ENCODE data around the gene EFL1. TPM values are rescaled to one million over a fixed set of nuclear protein-coding genes. Genes with fewer than 3 reads are reported as not detected.

The EFL1 gene
- total and polyA plus RNA-seq, 9 of the 15 experiments (the other 6 are each of a cell fraction or from before 2014, with no cell fraction given), result 4.8 to 32.5 (median 16.9) TPM

DNA sequence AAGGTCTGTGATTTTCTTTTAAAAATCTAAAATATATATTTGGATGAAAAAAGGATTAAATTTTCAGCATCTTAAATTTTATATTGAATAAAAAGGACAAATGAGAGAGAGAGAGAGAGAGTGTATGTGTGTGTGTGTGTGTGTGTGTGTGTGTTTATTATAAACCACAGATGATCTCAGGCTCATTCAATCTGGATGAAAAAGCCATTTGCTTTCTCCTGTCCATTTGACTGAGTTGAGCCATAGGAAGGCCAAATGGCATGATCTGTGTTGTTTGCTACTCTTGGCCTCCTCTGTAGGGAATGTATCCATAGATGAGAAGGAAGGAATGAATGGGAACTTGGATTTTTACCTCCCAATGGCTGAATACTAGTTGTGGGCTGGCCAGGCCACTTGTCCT is 124.2 kb downstream of the EFL1 start:
- peaks cover 32% of the 10 kb centered on the region; the same call in 2 of the 3 replicates for H3K36me3 ChIP-seq (ENCODE audit: control insufficient read depth, insufficient read depth, low read length)
- no peak overlapping the region for H3K4me2 ChIP-seq (ENCODE audit: insufficient read depth, low read length)
- no peak for DNase-seq (ENCODE audit: extremely low read depth in 1 of 4, low spot score in 3 of 4)
- in situ Hi-C loops (cut with MboI) (no loop called here), intact Hi-C loops (cut with micrococcal nuclease) (no loop called here)
- H3K27me3 ChIP-seq (ENCODE audit: control insufficient read depth in 2 of 2, insufficient read depth in 2 of 2, low read length in 2 of 2), result no peaks in the 10 kb centered on the region
- no peaks in the 10 kb centered on the region for H3K79me2 ChIP-seq (ENCODE audit: control insufficient read depth, insufficient read depth, low read length)
- CTCF ChIA-PET (ENCODE audit: low intra/inter-chr PET ratio), result no interaction called here
- H3K9me3 ChIP-seq (replicated peaks; ENCODE audit: control insufficient read depth, insufficient read depth, low read depth, low read length), result no peaks in the 10 kb centered on the region
- no peaks in the 10 kb centered on the region for H3K9me1 ChIP-seq (ENCODE audit: control insufficient read depth, insufficient read depth, low read length)
- FAIRE-seq, result no peak
- H3K27ac ChIP-seq (ENCODE audit: extremely low read depth, low read depth, low read length), result no peak overlapping the region
- ATAC-seq, result no peak
- POLR2A ChIA-PET, result interaction anchor here (1.4 kb wide), 1 partner anchor 15 kb away, joined by 3 read pairs; no protein-coding TSS in a partner anchor
- H4K20me1 ChIP-seq (replicated peaks; ENCODE audit: control insufficient read depth, insufficient read depth, low read length), result no peaks in the 10 kb centered on the region
- no peak overlapping the region for H3K9ac ChIP-seq (ENCODE audit: insufficient read depth in 1 of 2, low read depth in 2 of 2, low read length in 2 of 2)
- H2AFZ ChIP-seq (ENCODE audit: low read depth, low read length), result no peak overlapping the region
- no peak overlapping the region for H3K4me3 ChIP-seq
- BruUV-seq (replicated peaks), result no TSS peak
- H3K4me1 ChIP-seq (replicated peaks in 1 of 2; ENCODE audit: control insufficient read depth in 2 of 2, insufficient read depth in 2 of 2, low read length in 2 of 2), result no peaks in the 10 kb centered on the region; a peak in 2 of 5 replicates
- no peak for TF ChIP-seq ZNF561 (CRISPR knock-in tag; conservative IDR thresholded peaks at IDR 0.05)
- no peak for TF ChIP-seq TOE1 (IDR thresholded peaks at IDR 0.05; ENCODE audit: borderline replicate concordance)
- no peak for TF ChIP-seq TOE1 (CRISPR knock-in tag; IDR thresholded peaks at IDR 0.05; ENCODE audit: borderline replicate concordance, low read depth)
- TF ChIP-seq, protein P1, sequence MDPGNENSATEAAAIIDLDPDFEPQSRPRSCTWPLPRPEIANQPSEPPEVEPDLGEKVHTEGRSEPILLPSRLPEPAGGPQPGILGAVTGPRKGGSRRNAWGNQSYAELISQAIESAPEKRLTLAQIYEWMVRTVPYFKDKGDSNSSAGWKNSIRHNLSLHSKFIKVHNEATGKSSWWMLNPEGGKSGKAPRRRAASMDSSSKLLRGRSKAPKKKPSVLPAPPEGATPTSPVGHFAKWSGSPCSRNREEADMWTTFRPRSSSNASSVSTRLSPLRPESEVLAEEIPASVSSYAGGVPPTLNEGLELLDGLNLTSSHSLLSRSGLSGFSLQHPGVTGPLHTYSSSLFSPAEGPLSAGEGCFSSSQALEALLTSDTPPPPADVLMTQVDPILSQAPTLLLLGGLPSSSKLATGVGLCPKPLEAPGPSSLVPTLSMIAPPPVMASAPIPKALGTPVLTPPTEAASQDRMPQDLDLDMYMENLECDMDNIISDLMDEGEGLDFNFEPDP (CRISPR knock-in tag; IDR thresholded peaks at IDR 0.05), result no peak
- TF ChIP-seq SMARCA4 (IDR thresholded peaks at IDR 0.05), result no peak
- TF ChIP-seq, protein P2, sequence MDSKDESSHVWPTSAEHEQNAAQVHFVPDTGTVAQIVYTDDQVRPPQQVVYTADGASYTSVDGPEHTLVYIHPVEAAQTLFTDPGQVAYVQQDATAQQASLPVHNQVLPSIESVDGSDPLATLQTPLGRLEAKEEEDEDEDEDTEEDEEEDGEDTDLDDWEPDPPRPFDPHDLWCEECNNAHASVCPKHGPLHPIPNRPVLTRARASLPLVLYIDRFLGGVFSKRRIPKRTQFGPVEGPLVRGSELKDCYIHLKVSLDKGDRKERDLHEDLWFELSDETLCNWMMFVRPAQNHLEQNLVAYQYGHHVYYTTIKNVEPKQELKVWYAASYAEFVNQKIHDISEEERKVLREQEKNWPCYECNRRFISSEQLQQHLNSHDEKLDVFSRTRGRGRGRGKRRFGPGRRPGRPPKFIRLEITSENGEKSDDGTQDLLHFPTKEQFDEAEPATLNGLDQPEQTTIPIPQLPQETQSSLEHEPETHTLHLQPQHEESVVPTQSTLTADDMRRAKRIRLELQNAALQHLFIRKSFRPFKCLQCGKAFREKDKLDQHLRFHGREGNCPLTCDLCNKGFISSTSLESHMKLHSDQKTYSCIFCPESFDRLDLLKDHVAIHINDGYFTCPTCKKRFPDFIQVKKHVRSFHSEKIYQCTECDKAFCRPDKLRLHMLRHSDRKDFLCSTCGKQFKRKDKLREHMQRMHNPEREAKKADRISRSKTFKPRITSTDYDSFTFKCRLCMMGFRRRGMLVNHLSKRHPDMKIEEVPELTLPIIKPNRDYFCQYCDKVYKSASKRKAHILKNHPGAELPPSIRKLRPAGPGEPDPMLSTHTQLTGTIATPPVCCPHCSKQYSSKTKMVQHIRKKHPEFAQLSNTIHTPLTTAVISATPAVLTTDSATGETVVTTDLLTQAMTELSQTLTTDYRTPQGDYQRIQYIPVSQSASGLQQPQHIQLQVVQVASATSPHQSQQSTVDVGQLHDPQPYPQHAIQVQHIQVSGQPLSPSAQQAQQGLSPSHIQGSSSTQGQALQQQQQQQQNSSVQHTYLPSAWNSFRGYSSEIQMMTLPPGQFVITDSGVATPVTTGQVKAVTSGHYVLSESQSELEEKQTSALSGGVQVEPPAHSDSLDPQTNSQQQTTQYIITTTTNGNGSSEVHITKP (IDR thresholded peaks at IDR 0.05; ENCODE audit: partially characterized antibody), result no peak
- no peak for TF ChIP-seq CREBBP (IDR thresholded peaks at IDR 0.05; ENCODE audit: low read depth, low read length)
- no peak for TF ChIP-seq MTF1 (CRISPR knock-in tag; IDR thresholded peaks at IDR 0.05; ENCODE audit: borderline replicate concordance)
- TF ChIP-seq DACH1 (IDR thresholded peaks at IDR 0.05; ENCODE audit: partially characterized antibody), result no peak
- TF ChIP-seq, protein P3, sequence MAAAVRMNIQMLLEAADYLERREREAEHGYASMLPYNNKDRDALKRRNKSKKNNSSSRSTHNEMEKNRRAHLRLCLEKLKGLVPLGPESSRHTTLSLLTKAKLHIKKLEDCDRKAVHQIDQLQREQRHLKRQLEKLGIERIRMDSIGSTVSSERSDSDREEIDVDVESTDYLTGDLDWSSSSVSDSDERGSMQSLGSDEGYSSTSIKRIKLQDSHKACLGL (CRISPR knock-in tag; IDR thresholded peaks at IDR 0.05; ENCODE audit: borderline replicate concordance, poor library complexity, severe bottlenecking), result no peak
- TF ChIP-seq PRMT5 (CRISPR knock-in tag; IDR thresholded peaks at IDR 0.05), result no peak
- no peak for TF ChIP-seq CTBP1 (IDR thresholded peaks at IDR 0.05; ENCODE audit: borderline replicate concordance)
- TF ChIP-seq SAP30 (IDR thresholded peaks at IDR 0.05; ENCODE audit: borderline replicate concordance, insufficient read depth, low read depth, low read length, poor library complexity, severe bottlenecking), result no peak
- TF ChIP-seq, protein P4, sequence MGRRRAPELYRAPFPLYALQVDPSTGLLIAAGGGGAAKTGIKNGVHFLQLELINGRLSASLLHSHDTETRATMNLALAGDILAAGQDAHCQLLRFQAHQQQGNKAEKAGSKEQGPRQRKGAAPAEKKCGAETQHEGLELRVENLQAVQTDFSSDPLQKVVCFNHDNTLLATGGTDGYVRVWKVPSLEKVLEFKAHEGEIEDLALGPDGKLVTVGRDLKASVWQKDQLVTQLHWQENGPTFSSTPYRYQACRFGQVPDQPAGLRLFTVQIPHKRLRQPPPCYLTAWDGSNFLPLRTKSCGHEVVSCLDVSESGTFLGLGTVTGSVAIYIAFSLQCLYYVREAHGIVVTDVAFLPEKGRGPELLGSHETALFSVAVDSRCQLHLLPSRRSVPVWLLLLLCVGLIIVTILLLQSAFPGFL (CRISPR knock-in tag; IDR thresholded peaks at IDR 0.05), result no peak
- TF ChIP-seq SRSF7 (optimal IDR thresholded peaks at IDR 0.05; ENCODE audit: low read depth, low read length), result no peak
- TF ChIP-seq ZNF586 (CRISPR knock-in tag; conservative IDR thresholded peaks at IDR 0.05), result no peak
- TF ChIP-seq ZNF408 (CRISPR knock-in tag; IDR thresholded peaks at IDR 0.05; ENCODE audit: low read depth), result no peak
- TF ChIP-seq KDM1A (IDR thresholded peaks at IDR 0.05), result no peak

All from K562 (cell line).